ENCODE data around the gene PPP1R2. TPM values are rescaled to one million over a fixed set of nuclear protein-coding genes. Genes with fewer than 3 reads are reported as not detected.

The PPP1R2 gene
- total and polyA plus RNA-seq, 2 of the 13 experiments (the other 11 are each of a cell fraction or from before 2014, with no cell fraction given): 36.5 to 86.5 TPM

GRCh38 chr3:195546130-195546560 is 3.0 kb upstream of the PPP1R2 start:
- no peak overlapping the region for H3K4me3 ChIP-seq (replicated peaks in 1 of 3; ENCODE audit: insufficient read depth in 1 of 3, low read depth in 2 of 3, low read length in 3 of 3)
- 42% methylated on average over 4 of the region's 4 CpGs for WGBS (ENCODE audit: low lambda C conversion rate)
- no peaks in the 10 kb centered on the region for H3K36me3 ChIP-seq (replicated peaks in 1 of 2; ENCODE audit: control insufficient read depth in 1 of 2, insufficient read depth in 2 of 2, low read length in 2 of 2)
- in situ Hi-C loops (cut with HindIII; ENCODE audit: extremely low pct_ligation_motif_present, low pct_unique_long_range_greater_than_20kb) (no loop called here), intact Hi-C loops (cut with micrococcal nuclease; ENCODE audit: unreplicated experiment) (loop anchor here (10.0 kb wide), 1 partner anchor 1421 kb away; no protein-coding TSS in a partner anchor)
- no peak overlapping the region for H3K4me2 ChIP-seq (ENCODE audit: low read depth, low read length)
- ATAC-seq: no peak
- no peak overlapping the region for H2AFZ ChIP-seq (ENCODE audit: low read length)
- H3K27me3 ChIP-seq (ENCODE audit: control insufficient read depth in 1 of 2, insufficient read depth in 2 of 2, low read length in 2 of 2): no peaks in the 10 kb centered on the region; a peak in 1 of 5 replicates
- ChIA-PET CTCF (ENCODE audit: low intra/inter-chr PET ratio, low total read pairs) (no interaction called here), POLR2A (no interaction called here)
- H3K4me1 ChIP-seq (ENCODE audit: insufficient read depth, low read length): peaks cover 78% of the 10 kb centered on the region
- no peaks in the 10 kb centered on the region for H3K9me3 ChIP-seq (ENCODE audit: low read length)
- no peak for FAIRE-seq
- H4K20me1 ChIP-seq (ENCODE audit: insufficient read depth, low read length): peaks cover 9% of the 10 kb centered on the region; the same call in 1 of the 2 replicates
- peaks cover 14% of the 10 kb centered on the region for H3K79me2 ChIP-seq (ENCODE audit: insufficient read depth, low read length)
- H3K9ac ChIP-seq (ENCODE audit: insufficient read depth, low read depth, low read length): no peak overlapping the region
- BruUV-seq (replicated peaks): no TSS peak
- no peak overlapping the region for H3K27ac ChIP-seq (ENCODE audit: extremely low read length, insufficient read depth, low read length)
- DNase-seq (ENCODE audit: low spot score): peak; percentile 62
- TF ChIP-seq RFXANK (CRISPR knock-in tag; IDR thresholded peaks at IDR 0.05) (no peak), EP300 (IDR thresholded peaks at IDR 0.05; ENCODE audit: low read depth in 2 of 2, low read length in 2 of 2) (peak in 1 of 2 experiments; percentile 22; a peak in 1 of 4 replicates), EP300 (CRISPR knock-in tag; IDR thresholded peaks at IDR 0.05; ENCODE audit: borderline replicate concordance) (no peak), ZBTB21 (CRISPR knock-in tag; IDR thresholded peaks at IDR 0.05) (0 out of 2 replicates have a peak, but pooled peaks have one; percentile 16), ARID5B (CRISPR knock-in tag; IDR thresholded peaks at IDR 0.05) (0 out of 2 replicates have a peak, but pooled peaks have one; percentile 17), FOSL2 (CRISPR knock-in tag; IDR thresholded peaks at IDR 0.05) (peak; percentile 90), RARA (CRISPR knock-in tag; IDR thresholded peaks at IDR 0.05) (peak; percentile 20; the same call in 1 of the 2 replicates), SOX5 (CRISPR knock-in tag; IDR thresholded peaks at IDR 0.05; ENCODE audit: borderline replicate concordance) (peak; percentile 43; the same call in 1 of the 2 replicates), ZNF644 (CRISPR knock-in tag; IDR thresholded peaks at IDR 0.05; ENCODE audit: low read depth) (peak; percentile 94), SAP130 (CRISPR knock-in tag; IDR thresholded peaks at IDR 0.05; ENCODE audit: low read depth) (peak; percentile 31), HNF4A (CRISPR knock-in tag; IDR thresholded peaks at IDR 0.05) (no peak), MAFF (IDR thresholded peaks at IDR 0.05; ENCODE audit: low read depth, low read length) (peak; percentile 30; the same call in 1 of the 2 replicates), MAFK (conservative IDR thresholded peaks at IDR 0.05 in 1 of 2, IDR thresholded peaks at IDR 0.05 in 1 of 2; ENCODE audit: low read length in 2 of 2) (0 out of 4 replicates have a peak, but pooled peaks of 1 of the 2 experiments have one; percentile 14), ARHGAP35 (CRISPR knock-in tag; IDR thresholded peaks at IDR 0.05; ENCODE audit: borderline replicate concordance) (no peak), PRDM10 (CRISPR knock-in tag; IDR thresholded peaks at IDR 0.05; ENCODE audit: low read depth) (0 out of 2 replicates have a peak, but pooled peaks have one; percentile 29)
- TF ChIP-seq, protein P1, sequence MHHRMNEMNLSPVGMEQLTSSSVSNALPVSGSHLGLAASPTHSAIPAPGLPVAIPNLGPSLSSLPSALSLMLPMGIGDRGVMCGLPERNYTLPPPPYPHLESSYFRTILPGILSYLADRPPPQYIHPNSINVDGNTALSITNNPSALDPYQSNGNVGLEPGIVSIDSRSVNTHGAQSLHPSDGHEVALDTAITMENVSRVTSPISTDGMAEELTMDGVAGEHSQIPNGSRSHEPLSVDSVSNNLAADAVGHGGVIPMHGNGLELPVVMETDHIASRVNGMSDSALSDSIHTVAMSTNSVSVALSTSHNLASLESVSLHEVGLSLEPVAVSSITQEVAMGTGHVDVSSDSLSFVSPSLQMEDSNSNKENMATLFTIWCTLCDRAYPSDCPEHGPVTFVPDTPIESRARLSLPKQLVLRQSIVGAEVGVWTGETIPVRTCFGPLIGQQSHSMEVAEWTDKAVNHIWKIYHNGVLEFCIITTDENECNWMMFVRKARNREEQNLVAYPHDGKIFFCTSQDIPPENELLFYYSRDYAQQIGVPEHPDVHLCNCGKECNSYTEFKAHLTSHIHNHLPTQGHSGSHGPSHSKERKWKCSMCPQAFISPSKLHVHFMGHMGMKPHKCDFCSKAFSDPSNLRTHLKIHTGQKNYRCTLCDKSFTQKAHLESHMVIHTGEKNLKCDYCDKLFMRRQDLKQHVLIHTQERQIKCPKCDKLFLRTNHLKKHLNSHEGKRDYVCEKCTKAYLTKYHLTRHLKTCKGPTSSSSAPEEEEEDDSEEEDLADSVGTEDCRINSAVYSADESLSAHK (CRISPR knock-in tag; IDR thresholded peaks at IDR 0.05; ENCODE audit: borderline replicate concordance): no peak
